ENCODE results near the gene SPATA24. TPM values are rescaled to one million over a fixed set of nuclear protein-coding genes. Genes with fewer than 3 reads are reported as not detected.

SPATA24 gene
- total RNA-seq, 4 donors from 2014 or later = 1.3 to 2.2 (median 1.4) TPM; not detected in 1

- Histone ChIP-seq H3K9me3 (no peaks in the 10 kb centered on the region), H3K36me3 (no peaks in the 10 kb centered on the region), H3K4me1 (peaks cover 20% of the 10 kb centered on the region), H3K27me3 (no peaks in the 10 kb centered on the region), H3K27ac (peak overlapping the region; percentile 91), H3K4me3 (peak overlapping the region; percentile 56)
- no peak for DNase-seq (ENCODE audit: low spot score in 2 of 2)
- TF ChIP-seq EP300 (IDR thresholded peaks at IDR 0.05) (no peak), CTCF (IDR thresholded peaks at IDR 0.05) (no peak), POLR2A (IDR thresholded peaks at IDR 0.05) (no peak), POLR2AphosphoS5 (IDR thresholded peaks at IDR 0.05) (no peak)
- WGBS = 71% methylated on average over 5 of the region's 5 CpGs
These were observed 573 bp upstream of the SPATA24 start for GRCh38 chr5:139404484-139404840.

GRCh38 chr5:139403418-139403786 is 487 bp downstream of the SPATA24 start:
- no peak for TF ChIP-seq POLR2A (IDR thresholded peaks at IDR 0.05)
- TF ChIP-seq CTCF (IDR thresholded peaks at IDR 0.05) = no peak
- TF ChIP-seq EP300 (IDR thresholded peaks at IDR 0.05) = no peak
- no peak for TF ChIP-seq POLR2AphosphoS5 (IDR thresholded peaks at IDR 0.05)
- H3K36me3 ChIP-seq = no peaks in the 10 kb centered on the region
- no peaks in the 10 kb centered on the region for H3K9me3 ChIP-seq
- H3K27me3 ChIP-seq = no peaks in the 10 kb centered on the region
- DNase-seq (ENCODE audit: low spot score in 2 of 2) = no peak
- peak overlapping the region; percentile 56 for H3K4me3 ChIP-seq
- peaks cover 20% of the 10 kb centered on the region for H3K4me1 ChIP-seq
- 17% methylated on average over 6 of the region's 7 CpGs for WGBS
- peak overlapping the region; percentile 91 for H3K27ac ChIP-seq

- TF ChIP-seq EP300 (IDR thresholded peaks at IDR 0.05) (no peak), POLR2A (IDR thresholded peaks at IDR 0.05) (no peak)
- Histone ChIP-seq H3K27ac (no peak overlapping the region), H3K27me3 (no peaks in the 10 kb centered on the region), H3K36me3 (no peaks in the 10 kb centered on the region), H3K9me3 (no peaks in the 10 kb centered on the region), H3K4me3 (no peak overlapping the region), H3K4me1 (peaks cover 20% of the 10 kb centered on the region)
- WGBS = 81% methylated on average over 7 of the region's 7 CpGs
- DNase-seq (ENCODE audit: low spot score in 2 of 2) = no peak
These were observed 1.2 kb downstream of the SPATA24 start for GRCh38 chr5:139402561-139403158.

- Histone ChIP-seq H3K4me1 (peaks cover 16% of the 10 kb centered on the region), H3K27me3 (no peaks in the 10 kb centered on the region), H3K27ac (no peak overlapping the region), H3K9me3 (no peaks in the 10 kb centered on the region), H3K36me3 (no peaks in the 10 kb centered on the region), H3K4me3 (no peak overlapping the region)
- no peak for TF ChIP-seq POLR2AphosphoS5 (IDR thresholded peaks at IDR 0.05)
- TF ChIP-seq EP300 (IDR thresholded peaks at IDR 0.05) = no peak
- no peak for TF ChIP-seq CTCF (IDR thresholded peaks at IDR 0.05)
- TF ChIP-seq POLR2A (IDR thresholded peaks at IDR 0.05) = no peak
- WGBS = 90% methylated on average over 10 of the region's 10 CpGs
- DNase-seq (ENCODE audit: low spot score in 2 of 2) = no peak
These were observed 2.3 kb downstream of the SPATA24 start for GRCh38 chr5:139401546-139401945.

GRCh38 chr5:139399501-139400121 is 4.3 kb downstream of the SPATA24 start:
- Histone ChIP-seq H3K36me3 (no peaks in the 10 kb centered on the region), H3K4me3 (no peak overlapping the region), H3K27me3 (peaks cover 5% of the 10 kb centered on the region), H3K9me3 (no peaks in the 10 kb centered on the region), H3K27ac (no peak overlapping the region), H3K4me1 (peaks cover 21% of the 10 kb centered on the region)
- TF ChIP-seq POLR2A (IDR thresholded peaks at IDR 0.05) = no peak
- no peak for TF ChIP-seq POLR2AphosphoS5 (IDR thresholded peaks at IDR 0.05)
- no peak for TF ChIP-seq CTCF (IDR thresholded peaks at IDR 0.05)
- TF ChIP-seq EP300 (IDR thresholded peaks at IDR 0.05) = no peak
- 77% methylated on average over 4 of the region's 6 CpGs for WGBS
- DNase-seq (ENCODE audit: low spot score in 2 of 2) = no peak
